SU-DHL-6 (cell line): ENCODE data around the gene CRTAC1.
A peak's percentile ranks its signal among the peaks of the same experiment; 100 is the strongest.

ENCODE experiments used
- H2AFZ ChIP-seq: fragments of 200-600 bp; sonication (generic); 2 replicates; pipeline ENCODE4 v1.6.1; 2014; ENCODE audit warnings: low read depth, mild to moderate bottlenecking, moderate library complexity, mixed read lengths, antibody characterized with exemption, low read length; ENCODE audit not compliant: severe bottlenecking
- H3F3A ChIP-seq: fragments of 200-600 bp; shearing (Covaris generic); 2 replicates; pipeline ENCODE4 v1.6.0; 2016; ENCODE audit warnings: antibody characterized with exemption, mild to moderate bottlenecking; ENCODE audit not compliant: insufficient read depth
- H3K27ac ChIP-seq: fragments of 200-600 bp; sonication (generic); 2 replicates; pipeline ENCODE4 v1.5.1; 2016; ENCODE audit warnings: low read depth, mild to moderate bottlenecking, low read length, moderate library complexity, mixed read lengths
- H3K27me3 ChIP-seq: fragments of 200-600 bp; sonication (generic), shearing (Covaris generic); 2 replicates; pipeline ENCODE4 v1.6.0; 2014; ENCODE audit warnings: mild to moderate bottlenecking, low read length
- H3K36me3 ChIP-seq: fragments of 200-600 bp; sonication (generic); 2 replicates; pipeline ENCODE4 v1.6.1; 2014; ENCODE audit warnings: mild to moderate bottlenecking, low read length, mixed read lengths
- H3K4me2 ChIP-seq: fragments of 300-600, 200-600 bp; shearing (Covaris generic), sonication (generic); 2 replicates; pipeline ENCODE4 v1.6.0; 2014; ENCODE audit warnings: low read length, low read depth, mild to moderate bottlenecking; ENCODE audit not compliant: poor library complexity, severe bottlenecking
- H3K4me3 ChIP-seq: fragments of 200-600 bp; sonication (generic); 2 replicates; pipeline ENCODE4 v1.5.1; 2014; ENCODE audit warnings: antibody characterized with exemption, low read length, mild to moderate bottlenecking, mixed read lengths; ENCODE audit not compliant: insufficient read depth, poor library complexity, severe bottlenecking
- H3K79me2 ChIP-seq: fragments of 200-600 bp; sonication (generic); 2 replicates; pipeline ENCODE4 v1.6.1; 2014; ENCODE audit warnings: mild to moderate bottlenecking, low read length, moderate library complexity; ENCODE audit not compliant: insufficient read depth
- H3K9ac ChIP-seq: fragments of 200-600 bp; sonication (generic); 2 replicates; pipeline ENCODE4 v1.7.0; 2014; ENCODE audit warnings: mild to moderate bottlenecking, low read length
- H3K9me2 ChIP-seq: fragments of 200-600 bp; sonication (generic); replicated peaks from 2 replicates; pipeline ENCODE4 v1.6.1; 2014; ENCODE audit warnings: low read length; ENCODE audit not compliant: insufficient read depth
- H3K9me3 ChIP-seq: fragments of 200-600 bp; sonication (generic); 2 replicates; pipeline ENCODE4 v1.6.1; 2014; ENCODE audit warnings: low read length, mixed read lengths; ENCODE audit not compliant: insufficient read depth
- H4K20me1 ChIP-seq: fragments of 200-600 bp; sonication (generic); 2 replicates; pipeline ENCODE4 v1.6.1; 2014; ENCODE audit warnings: low read depth, mild to moderate bottlenecking, antibody characterized with exemption, low read length, moderate library complexity, mixed read lengths
- EZH2phosphoT487 ChIP-seq: fragments of 200-600 bp; sonication (generic), shearing (Covaris generic); conservative IDR thresholded peaks from 2 replicates; pipeline ENCODE4 v1.6.1; 2018; ENCODE audit warnings: mild to moderate bottlenecking, antibody characterized with exemption, low read length, moderate library complexity, mixed read lengths
- TF ChIP-seq, protein P1 (sequence below): fragments of 200-600 bp; sonication (generic); IDR thresholded peaks from one replicate; pipeline ENCODE4 v1.5.1; 2017; ENCODE audit warnings: antibody characterized with exemption, mild to moderate bottlenecking, low read length, moderate library complexity; ENCODE audit not compliant: insufficient read depth, poor library complexity, severe bottlenecking

Gene CRTAC1

DNA sequence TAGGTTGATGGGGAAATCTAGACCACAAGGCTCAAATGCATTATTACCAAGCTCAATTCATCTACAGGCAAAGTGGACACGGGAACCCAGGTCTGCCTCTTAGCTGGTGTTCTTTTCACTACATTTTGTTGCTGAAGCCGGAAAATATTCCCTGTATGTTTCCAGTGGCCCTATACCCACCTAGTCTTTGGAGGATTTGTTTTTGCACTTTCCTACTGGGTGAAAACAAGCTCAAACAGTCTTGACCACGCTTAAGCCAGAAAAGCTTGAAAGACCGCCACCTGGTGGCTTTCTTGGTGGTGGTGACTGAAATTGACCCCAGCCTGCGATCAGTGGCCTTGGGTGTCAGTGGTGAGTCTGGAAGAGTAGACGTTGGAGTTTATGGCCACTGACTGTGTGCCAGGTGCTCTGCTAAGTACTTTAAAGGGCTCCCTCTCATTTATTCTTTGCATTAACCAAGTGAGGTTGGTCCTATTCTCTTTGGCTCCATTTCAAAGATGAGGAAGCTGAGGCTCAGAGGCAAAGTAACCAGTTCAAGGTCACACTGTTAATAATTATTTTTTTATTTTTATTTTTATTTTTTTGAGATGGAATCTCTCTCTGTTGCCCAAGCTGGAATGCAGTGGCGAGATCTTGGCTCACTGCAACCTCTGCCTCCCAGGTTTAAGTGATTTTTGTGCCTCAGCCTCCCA, 11.1 kb upstream of the CRTAC1 start:
- TF ChIP-seq EZH2phosphoT487, result no peak
- TF ChIP-seq, protein P1, sequence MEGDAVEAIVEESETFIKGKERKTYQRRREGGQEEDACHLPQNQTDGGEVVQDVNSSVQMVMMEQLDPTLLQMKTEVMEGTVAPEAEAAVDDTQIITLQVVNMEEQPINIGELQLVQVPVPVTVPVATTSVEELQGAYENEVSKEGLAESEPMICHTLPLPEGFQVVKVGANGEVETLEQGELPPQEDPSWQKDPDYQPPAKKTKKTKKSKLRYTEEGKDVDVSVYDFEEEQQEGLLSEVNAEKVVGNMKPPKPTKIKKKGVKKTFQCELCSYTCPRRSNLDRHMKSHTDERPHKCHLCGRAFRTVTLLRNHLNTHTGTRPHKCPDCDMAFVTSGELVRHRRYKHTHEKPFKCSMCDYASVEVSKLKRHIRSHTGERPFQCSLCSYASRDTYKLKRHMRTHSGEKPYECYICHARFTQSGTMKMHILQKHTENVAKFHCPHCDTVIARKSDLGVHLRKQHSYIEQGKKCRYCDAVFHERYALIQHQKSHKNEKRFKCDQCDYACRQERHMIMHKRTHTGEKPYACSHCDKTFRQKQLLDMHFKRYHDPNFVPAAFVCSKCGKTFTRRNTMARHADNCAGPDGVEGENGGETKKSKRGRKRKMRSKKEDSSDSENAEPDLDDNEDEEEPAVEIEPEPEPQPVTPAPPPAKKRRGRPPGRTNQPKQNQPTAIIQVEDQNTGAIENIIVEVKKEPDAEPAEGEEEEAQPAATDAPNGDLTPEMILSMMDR, result peak; percentile 73
- Histone ChIP-seq H3K9me3 (no peaks in the 10 kb centered on the region), H3K79me2 (no peaks in the 10 kb centered on the region), H3K4me3 (no peak overlapping the region), H3K9ac (no peak overlapping the region), H2AFZ (no peak overlapping the region), H3F3A (no peaks in the 10 kb centered on the region), H3K9me2 (no peaks in the 10 kb centered on the region), H3K4me2 (no peak overlapping the region), H3K27me3 (no peaks in the 10 kb centered on the region), H3K36me3 (no peaks in the 10 kb centered on the region), H3K27ac (no peak overlapping the region), H4K20me1 (no peaks in the 10 kb centered on the region)

DNA sequence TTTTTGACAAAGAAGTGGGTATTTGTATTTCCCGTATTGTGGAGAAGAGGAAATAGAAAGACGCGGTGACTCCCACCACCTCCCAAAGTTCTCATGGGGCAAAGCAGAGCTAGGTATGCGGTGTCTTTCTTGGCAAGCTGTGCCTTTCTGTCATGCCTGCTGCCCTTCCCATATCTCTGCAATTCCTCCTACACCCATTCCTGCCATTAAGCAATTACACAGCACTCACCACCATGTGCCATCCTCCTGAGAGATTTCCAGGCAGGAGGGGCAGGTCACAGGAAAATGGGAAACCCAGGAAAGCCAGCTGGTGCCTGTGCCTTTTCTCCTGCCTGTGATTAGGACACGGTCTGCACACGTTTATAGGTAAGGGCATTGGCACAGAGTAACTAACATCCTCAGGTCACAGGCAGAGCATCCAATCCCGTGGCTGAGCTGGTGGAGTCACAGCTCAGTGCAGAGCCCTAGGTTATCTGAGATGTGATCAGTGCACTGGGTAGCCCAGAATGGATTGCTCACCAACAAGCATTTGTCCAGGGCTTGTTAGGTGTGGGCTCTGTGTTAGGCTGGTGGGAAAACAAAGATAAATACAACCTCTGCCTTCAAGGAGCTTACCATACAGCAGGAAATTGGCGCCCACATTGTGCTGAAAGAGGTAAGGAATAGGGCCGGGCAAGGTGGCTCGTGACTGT, 9.4 kb upstream of the CRTAC1 start:
- TF ChIP-seq, protein P1, result no peak
- no peak for TF ChIP-seq EZH2phosphoT487
- Histone ChIP-seq H3F3A (no peaks in the 10 kb centered on the region), H2AFZ (no peak overlapping the region), H3K27ac (no peak overlapping the region), H3K79me2 (no peaks in the 10 kb centered on the region), H4K20me1 (no peaks in the 10 kb centered on the region), H3K27me3 (no peaks in the 10 kb centered on the region), H3K9me3 (no peaks in the 10 kb centered on the region), H3K4me2 (no peak overlapping the region), H3K36me3 (no peaks in the 10 kb centered on the region), H3K9me2 (no peaks in the 10 kb centered on the region), H3K9ac (no peak overlapping the region), H3K4me3 (no peak overlapping the region)

DNA sequence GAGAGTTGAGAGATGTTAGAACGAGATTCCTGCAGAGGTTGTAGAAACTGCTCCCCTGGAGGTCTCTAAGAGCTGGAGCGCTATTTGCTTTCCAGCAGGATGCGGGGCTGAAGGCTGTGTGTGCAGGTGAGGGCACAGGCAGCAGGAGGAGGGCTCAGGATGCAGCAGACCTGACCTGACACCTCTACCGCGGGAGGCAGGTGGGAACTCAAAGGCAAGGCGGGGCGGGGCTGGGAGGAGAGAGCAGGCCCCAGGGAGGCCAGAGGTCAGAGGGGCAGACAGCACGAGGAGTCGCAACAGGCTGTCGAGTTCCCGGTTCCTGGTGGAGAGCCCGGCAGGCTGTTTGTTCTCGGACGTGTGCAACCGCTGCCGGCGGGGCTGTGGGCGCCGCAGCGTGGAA, 7.9 kb upstream of the CRTAC1 start:
- Histone ChIP-seq H3K9ac (no peak overlapping the region), H3K27ac (no peak overlapping the region), H3K4me3 (no peak overlapping the region), H3K9me2 (no peaks in the 10 kb centered on the region), H3K36me3 (no peaks in the 10 kb centered on the region), H3K27me3 (no peaks in the 10 kb centered on the region), H3K4me2 (no peak overlapping the region), H2AFZ (no peak overlapping the region), H4K20me1 (no peaks in the 10 kb centered on the region), H3K79me2 (no peaks in the 10 kb centered on the region), H3K9me3 (no peaks in the 10 kb centered on the region), H3F3A (no peaks in the 10 kb centered on the region)
- TF ChIP-seq, protein P1, result no peak
- no peak for TF ChIP-seq EZH2phosphoT487
